ENCODE results near the gene CRY2. TPM values are rescaled to one million over a fixed set of nuclear protein-coding genes. Genes with fewer than 3 reads are reported as not detected.

The CRY2 gene
- total RNA-seq, 1 experiment from 2014 or later: 4.1 TPM

GRCh38 chr11:45877221-45877620 lies 29.9 kb downstream of the CRY2 start:
- DNase-seq (ENCODE audit: low read depth): no peak

GRCh38 chr11:45877845-45878244 lies 30.6 kb downstream of the CRY2 start:
- no peak for DNase-seq (ENCODE audit: low read depth)

- peak; percentile 90 for DNase-seq (ENCODE audit: low read depth)
Measured at GRCh38 chr11:45879803-45880686, 32.8 kb downstream of the CRY2 start.

- DNase-seq (ENCODE audit: low read depth): no peak
Measured at GRCh38 chr11:45880772-45881570, 33.7 kb downstream of the CRY2 start.

- DNase-seq (ENCODE audit: low read depth): peak; percentile 33
Measured at GRCh38 chr11:45881708-45882368, 34.6 kb downstream of the CRY2 start.

- no peak for DNase-seq (ENCODE audit: low read depth)
Measured at GRCh38 chr11:45884596-45885185, 37.4 kb downstream of the CRY2 start.

GRCh38 chr11:45885274-45885920 lies 38.1 kb downstream of the CRY2 start, which contains the start of gene MAPK8IP1:
MAPK8IP1 (plus strand) TSS chr11:45885651; CDS start chr11:45885821, 170 bp downstream.
- DNase-seq (ENCODE audit: low read depth): no peak

GRCh38 chr11:45885921-45886721 lies 38.8 kb downstream of the CRY2 start:
- no peak for DNase-seq (ENCODE audit: low read depth)

GRCh38 chr11:45886816-45887520 lies 39.7 kb downstream of the CRY2 start:
- no peak for DNase-seq (ENCODE audit: low read depth)

GRCh38 chr11:45887587-45887986 lies 40.3 kb downstream of the CRY2 start:
- no peak for DNase-seq (ENCODE audit: low read depth)

GRCh38 chr11:45889555-45889954 lies 42.3 kb downstream of the CRY2 start:
- no peak for DNase-seq (ENCODE audit: low read depth)

GRCh38 chr11:45889966-45890365 lies 42.7 kb downstream of the CRY2 start:
- DNase-seq (ENCODE audit: low read depth): no peak

- DNase-seq (ENCODE audit: low read depth): no peak
Measured at GRCh38 chr11:45890886-45891550, 43.7 kb downstream of the CRY2 start.

GRCh38 chr11:45892856-45893255 lies 45.6 kb downstream of the CRY2 start:
- DNase-seq (ENCODE audit: low read depth): no peak

GRCh38 chr11:45894555-45895247 lies 47.4 kb downstream of the CRY2 start:
- no peak for DNase-seq (ENCODE audit: low read depth)

- no peak for DNase-seq (ENCODE audit: low read depth)
Measured at GRCh38 chr11:45895553-45896259, 48.4 kb downstream of the CRY2 start.

- DNase-seq (ENCODE audit: low read depth): no peak
Measured at GRCh38 chr11:45896422-45896984, 49.2 kb downstream of the CRY2 start.
